Measurements from ENCODE around the gene HLX.

- TF ChIP-seq CTCF (IDR thresholded peaks at IDR 0.05) (no peak), POLR2A (IDR thresholded peaks at IDR 0.05) (no peak)
Measured at GRCh38 chr1:220887202-220887519, 7.9 kb downstream of the HLX start.

Data from right lobe of liver (tissue), 4 donors.